Body of pancreas (tissue), 4 donors: ENCODE data around the gene SAPCD2.

Experiments
- CTCF ChIP-seq, 7 experiments: fragments of 450-650 bp in 4 of 7; fragments of 200-600 bp in 3 of 7; sonication (generic) in 3 of 7; IDR thresholded peaks; one replicate each; pipeline ENCODE4 v1.5.1; 2016 to 2019; ENCODE audit warnings: antibody characterized with exemption in 7 of 7
- POLR2A ChIP-seq, 3 donors: fragments of 450-650 bp; IDR thresholded peaks; one replicate each; pipeline ENCODE4 v1.6.1; 2016; ENCODE audit warnings: antibody characterized with exemption in 3 of 3, mild to moderate bottlenecking in 2 of 3

GRCh38 chr9:137085920-137086530, 15.7 kb upstream of the SAPCD2 start:
- TF ChIP-seq POLR2A (IDR thresholded peaks at IDR 0.05) (no peak), CTCF (IDR thresholded peaks at IDR 0.05) (no peak)
